ENCODE measurements around the gene USP7. TPM values are rescaled to one million over a fixed set of nuclear protein-coding genes. Genes with fewer than 3 reads are reported as not detected.
A peak's percentile ranks its signal among the peaks of the same experiment; 100 is the strongest.
"Not testable (repeated sequence)": the region's sequence is repeated elsewhere in the genome, so short reads cannot be mapped to it uniquely, and the experiment has no call there.

Gene USP7
- total RNA-seq, 1 donor from 2014 or later, result 57.2 TPM

DNA sequence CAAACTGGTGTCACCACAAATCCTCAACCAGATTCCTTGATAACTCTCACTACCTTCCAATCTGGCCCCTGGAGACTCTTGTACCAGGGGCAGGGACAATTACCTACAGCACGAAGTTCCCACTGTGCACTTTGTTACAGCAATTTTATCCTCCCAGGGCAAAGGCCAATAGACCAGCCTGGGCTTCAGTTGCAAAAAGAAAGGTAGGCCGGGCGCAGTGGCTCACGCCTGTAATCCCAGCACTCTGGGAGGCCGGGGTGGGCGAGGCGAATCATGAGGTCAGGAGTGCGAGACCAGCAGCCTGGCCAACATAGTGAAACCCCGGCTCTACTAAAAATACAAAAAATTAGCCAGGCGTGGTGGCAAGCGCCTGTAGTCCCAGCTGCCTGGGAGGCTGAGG lies 36.9 kb downstream of the USP7 start:
- DNase-seq (ENCODE audit: low read depth), result no peak

DNA sequence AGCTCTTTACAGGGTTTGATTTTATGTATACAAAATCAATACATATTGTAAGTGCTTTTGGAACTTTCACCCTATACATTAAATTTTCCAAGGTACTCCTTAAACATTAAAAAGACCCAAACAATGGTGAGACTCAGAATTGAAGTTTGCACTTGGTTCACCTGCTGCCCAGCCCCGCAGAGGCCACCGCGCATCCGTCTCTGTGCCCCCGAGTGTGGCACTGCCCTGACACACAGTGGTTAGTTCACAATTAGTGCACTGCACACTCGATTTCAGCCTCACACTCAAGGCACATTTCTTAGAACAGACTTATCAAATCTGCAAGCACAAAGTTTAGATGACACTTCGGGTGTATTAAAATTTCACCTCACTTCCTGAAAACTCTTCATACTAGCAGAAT lies 38.3 kb downstream of the USP7 start:
- DNase-seq (ENCODE audit: low read depth), result no peak

DNA sequence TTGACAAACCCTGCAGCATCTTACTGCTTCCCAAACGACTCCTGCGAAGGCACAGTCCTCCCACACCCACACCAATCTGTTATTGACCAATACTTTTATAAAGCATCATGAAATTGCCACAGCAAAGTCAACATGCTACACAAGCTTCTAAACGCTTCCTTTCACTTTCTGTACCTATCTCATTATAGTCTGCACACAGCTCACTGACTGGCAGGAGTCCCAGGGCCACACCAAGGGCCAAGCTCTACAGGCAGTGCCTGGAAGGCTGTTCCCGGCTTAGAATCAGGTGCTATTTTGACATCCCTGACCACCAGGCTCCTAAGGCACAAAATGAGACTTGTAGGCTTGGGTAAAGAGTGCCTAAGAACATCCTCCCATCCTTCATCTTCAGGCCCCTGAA lies 39.5 kb downstream of the USP7 start:
- no peak for DNase-seq (ENCODE audit: low read depth)

DNA sequence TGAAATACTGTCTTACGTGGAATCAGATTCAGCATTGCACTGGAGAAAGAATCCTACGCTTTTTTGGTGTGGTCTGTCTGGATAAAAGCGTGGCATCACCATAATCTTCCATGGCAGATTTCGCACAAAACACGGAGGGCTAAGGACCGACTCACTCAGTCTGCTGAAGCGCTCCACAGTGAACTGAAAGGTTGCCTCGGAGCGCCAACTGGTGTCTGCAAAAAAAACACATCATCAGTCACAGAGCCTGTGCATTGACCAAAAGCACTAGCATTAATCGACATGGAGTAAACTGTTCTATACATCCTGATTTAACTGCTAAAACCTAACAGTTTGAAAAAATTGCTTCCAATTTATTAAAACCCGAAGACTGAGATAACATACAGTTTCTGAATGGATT lies 40.5 kb downstream of the USP7 start:
- no peak for DNase-seq (ENCODE audit: low read depth)

DNA sequence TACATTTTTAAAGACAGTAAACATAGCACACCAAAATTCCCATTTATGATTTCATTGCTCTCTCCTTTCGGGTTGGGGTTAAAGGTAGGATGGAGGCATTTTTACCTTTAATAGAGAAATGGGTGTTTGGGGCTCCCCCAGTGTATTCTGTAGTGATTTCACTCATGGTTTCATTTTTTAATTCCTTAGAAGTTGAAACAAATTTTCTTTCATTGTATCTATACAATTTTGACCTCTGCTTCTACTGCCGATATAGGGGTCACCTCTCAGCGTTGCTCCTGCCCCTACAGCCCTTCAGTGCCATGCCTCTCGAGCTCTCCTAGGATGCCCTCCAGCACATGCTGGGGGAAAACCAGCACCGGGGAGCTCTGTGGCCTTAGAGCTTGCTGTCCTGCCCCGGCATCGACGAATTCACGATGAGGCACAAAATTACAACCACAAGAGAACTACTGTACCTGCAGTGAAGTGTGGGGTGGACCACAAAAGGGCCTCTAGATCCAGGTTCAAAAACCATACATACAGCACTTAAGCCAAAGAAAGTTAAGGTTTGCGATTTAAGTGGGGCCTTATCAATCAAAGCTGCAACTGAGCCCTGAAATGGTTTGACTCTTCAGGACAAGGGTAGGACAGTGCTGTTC lies 42.2 kb downstream of the USP7 start:
- DNase-seq (ENCODE audit: low read depth), result no peak

DNA sequence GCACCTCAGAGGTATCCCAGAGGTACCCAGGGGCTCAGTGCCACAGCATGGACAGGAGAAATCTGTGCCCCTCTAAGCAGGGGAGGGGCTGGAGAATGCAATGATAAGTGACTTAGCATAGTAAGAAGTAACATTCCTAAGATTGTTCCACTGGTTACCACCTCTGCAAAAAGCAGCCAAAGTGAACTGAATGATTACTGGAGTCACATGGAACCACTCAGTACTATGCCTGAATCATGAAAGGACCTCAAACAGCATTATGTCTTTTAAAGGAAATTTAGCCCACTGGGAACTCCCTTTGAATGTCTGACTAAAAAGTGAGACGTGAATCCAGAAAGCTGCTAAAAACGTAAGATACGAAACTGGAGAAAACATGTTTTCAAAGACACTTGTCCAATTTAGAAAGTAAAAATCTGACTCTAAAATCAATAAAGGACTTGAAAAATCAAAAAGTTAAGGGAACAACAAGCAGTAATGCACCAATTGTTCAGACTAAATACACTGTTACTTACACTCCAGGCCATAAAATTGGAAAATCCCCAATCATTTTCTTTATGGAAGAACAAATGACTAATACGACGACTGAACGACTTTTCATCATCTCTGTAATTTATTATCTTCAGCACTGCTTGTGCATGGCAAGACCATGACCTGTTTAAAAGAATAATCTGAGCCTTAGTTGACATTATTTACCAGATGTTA lies 42.9 kb downstream of the USP7 start:
- no peak for DNase-seq (ENCODE audit: low read depth)

DNA sequence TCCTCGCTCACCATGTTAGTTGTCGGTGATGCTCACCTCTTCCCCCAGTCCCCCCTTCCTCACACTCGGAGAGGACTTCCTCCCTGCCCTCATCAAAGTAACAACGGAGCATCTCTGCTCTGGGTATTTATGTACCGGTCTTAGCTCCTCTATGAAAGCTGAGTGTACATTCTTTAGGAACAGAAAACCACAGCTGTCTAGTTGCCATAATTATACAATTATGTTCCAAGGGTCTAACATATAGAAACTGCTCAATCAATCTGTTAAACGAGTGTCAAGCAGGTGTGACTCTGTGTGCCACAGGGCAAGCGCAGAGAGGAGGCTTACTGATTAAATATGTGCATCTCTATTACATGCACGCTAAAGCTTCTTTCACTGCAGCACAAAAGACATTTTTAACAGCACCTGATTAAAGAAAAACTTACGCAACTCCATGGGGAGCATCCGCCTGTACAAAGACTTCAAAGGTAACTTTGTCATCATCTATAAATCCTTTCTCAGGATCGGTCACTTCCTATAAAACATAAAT lies 43.7 kb downstream of the USP7 start:
- no peak for DNase-seq (ENCODE audit: low read depth)

DNA sequence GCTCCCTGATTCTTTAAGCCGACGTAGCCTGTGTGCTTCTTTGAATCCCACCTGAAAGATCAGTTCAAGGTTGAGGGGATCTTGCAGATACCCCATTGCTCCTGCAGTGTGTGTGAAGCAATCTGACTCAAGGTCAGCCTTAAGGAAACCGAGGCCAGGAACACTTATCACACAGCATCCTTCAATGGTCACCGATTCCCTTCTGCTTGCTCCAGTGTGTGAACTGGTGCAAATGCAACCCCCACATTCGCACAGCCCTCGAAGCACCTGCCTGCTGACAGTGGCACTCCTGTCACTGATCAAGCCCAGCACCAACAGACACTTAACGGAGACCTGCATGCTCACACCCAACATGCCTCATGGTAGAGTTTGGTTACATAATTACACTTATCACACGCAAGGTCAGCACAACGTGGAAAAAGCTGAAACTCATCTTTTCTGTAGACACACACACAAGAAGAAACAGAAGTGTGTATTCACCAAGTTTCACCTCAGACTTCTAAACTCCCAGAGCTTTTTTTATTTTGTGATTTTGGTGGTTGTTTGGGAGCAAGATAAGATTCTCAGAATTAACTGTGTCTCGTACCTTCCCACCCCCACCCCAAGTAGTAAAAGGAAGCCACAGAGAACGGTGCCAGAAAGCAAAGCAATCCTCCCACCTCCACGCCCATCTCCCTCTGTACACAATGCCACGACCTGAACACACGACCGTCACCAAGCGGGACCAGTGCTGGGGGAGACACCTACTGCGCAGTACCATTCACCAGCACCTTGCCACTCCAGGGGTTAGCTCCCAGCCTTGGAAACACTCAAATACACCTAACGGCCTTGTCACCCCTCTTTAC lies 44.4 kb downstream of the USP7 start:
- DNase-seq (ENCODE audit: low read depth), result no peak

DNA sequence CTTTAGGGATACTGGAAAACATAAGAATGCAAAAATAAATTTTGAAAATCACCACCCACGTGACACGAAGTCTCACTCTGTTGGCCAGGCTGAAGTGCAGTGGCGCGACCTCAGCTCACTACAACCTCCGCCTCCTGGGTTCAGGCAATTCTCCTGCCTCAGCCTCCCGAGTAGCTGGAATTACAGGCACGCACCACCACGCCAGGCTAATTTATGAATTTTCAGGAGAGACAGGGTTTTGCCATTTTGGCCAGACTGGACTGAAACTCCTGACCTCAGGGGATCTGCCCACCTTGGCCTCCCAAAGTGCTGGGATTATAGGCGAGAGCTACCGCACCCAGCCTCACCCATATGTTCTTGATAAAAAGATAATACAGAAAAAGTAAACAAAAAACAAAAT lies 46.4 kb downstream of the USP7 start:
- not testable (repeated sequence) for DNase-seq (ENCODE audit: low read depth)

DNA sequence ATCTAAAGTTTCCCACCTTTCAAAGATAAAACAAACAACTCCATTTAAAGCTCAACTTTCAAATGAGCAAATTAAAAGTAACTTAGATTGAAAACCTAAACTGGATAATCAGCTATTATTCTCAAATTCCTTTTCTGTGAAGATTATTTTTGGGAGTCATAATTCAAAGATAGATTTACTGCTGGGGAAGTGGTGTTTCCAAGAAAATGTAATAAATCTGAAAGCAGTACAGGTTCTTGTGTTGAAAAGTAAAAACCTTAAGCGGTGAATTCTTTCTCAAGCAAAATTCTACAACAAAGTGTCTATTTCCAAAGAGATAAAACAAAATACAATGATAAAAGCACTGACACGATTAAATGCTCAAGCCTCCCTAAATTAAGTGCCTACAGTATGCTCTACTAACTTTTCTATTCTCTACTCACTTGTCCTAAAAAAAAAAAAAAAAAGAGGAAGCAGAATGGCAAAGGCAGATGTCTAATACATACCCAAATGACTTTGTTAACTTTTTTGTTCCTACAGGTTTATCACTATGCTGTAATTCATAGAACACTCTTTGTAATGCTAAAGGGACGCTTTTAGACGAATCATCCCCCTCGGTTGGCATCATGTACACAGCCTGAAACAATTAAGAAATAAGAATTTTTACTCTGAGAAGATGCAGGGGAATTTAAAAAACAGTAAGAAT lies 47.0 kb downstream of the USP7 start:
- no peak for DNase-seq (ENCODE audit: low read depth)

DNA sequence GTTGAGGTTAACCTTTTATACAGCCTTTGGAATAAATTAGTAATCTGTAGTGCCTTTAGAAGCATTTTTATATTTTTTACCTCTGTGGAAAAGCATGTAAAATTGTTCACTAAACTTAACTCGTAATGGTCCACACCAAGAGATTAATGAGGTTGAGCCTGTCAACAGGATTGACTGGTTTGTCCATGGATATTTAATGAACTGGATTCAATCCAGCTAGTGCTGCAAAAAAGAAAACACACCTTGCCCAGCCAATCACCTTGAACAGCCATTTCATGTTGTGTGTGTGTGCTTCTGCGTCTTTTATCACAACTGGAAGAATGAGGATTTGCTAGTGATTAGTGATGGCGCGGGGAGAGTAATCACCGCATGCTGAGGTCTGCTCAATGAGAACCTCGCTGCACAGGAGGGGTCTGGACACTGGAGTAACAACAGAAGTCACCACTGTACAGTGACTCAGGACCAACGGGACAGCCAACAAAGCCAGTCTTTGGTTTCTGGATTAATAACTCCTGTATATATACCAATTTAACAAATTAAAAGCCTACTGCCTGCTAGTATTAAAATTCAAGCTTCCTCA lies 47.9 kb downstream of the USP7 start:
- no peak for DNase-seq (ENCODE audit: low read depth)

DNA sequence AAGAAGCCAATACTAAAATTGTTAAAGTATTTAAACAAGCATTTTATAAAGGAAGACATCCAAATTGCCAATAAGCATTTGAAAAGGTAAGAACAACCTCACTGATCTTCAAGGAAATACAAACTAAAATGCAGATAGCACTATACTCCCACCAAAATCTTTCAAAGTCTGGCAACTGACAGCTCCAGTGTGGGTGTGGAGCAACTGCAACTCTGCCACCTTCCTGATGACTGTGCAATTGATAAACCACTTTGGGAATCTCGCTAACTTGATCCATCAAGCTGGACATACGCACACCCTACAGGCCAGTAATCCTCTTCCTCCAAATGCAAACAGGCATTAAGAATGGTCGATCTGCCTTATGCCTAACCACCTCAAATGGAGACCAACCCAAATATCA lies 49.6 kb downstream of the USP7 start:
- no peak for DNase-seq (ENCODE audit: low read depth)

DNA sequence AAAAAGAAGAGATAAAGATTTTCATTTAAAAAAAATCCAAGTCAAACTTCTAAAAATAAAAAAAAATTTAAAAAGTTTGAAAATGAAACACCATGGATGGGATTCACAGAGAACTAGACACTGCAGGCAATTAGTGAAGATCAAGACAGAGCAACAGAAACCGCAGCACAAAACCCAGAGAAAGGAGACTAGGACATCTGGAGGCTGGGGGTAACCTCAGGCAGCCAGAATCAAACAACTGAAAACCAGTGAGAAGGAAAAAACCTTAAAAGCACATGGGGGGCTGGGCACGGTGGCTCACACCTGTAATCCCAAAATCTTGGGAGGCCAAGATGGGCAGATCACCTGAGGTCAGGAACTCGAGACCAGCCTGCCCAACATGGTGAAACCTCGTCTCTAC lies 50.9 kb downstream of the USP7 start:
- no peak for DNase-seq (ENCODE audit: low read depth)

DNA sequence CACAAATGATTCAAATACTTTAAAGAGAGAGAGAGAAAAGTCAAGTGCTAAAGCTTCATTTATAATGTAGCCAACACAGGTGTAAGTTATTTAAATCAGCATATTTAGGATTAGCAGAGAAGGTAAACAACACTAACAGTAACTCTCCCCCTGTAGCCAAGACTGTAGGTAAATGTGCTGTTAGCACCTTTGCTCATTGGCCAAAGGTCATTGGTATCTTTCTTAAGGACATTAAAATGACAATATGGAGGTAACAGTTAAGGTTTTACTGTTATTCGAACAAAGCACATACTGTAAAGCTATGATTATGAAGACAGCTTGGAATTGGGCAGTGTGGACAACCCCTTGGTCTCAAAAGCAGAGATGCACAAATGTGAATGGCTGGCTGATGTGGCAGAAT lies 52.9 kb downstream of the USP7 start:
- DNase-seq (ENCODE audit: low read depth), result no peak

DNA sequence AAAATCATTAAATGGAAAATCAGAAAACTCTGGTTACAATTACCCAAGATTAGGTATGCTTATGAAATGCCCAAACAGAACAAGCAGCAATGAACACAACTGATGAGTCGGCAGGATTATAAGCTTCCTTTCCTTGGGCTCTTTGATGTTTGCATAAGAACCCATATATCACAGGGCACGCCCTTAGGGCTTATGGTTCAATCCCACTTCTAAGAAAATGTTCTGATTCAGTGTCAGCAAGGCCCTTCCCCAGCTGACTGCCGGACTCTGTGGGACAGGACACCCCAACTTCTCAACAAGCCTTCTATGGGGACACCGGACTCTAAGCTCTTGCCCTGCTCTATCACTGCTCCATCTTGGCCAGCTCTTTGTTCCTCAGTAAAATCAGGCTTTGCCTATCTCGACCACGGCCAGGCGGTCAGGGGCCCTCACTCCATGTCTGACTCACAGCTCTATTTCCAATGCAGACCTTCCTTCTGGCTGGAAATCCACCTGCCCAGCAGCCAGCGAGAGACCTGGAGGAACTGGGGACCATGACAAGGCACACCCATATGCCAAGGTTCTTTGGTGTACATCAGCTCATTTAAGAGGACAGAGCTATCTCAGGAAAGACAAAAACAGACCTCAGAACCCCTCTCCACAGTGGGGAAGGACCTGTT lies 54.8 kb downstream of the USP7 start:
- DNase-seq (ENCODE audit: low read depth), result peak; percentile 26

DNA sequence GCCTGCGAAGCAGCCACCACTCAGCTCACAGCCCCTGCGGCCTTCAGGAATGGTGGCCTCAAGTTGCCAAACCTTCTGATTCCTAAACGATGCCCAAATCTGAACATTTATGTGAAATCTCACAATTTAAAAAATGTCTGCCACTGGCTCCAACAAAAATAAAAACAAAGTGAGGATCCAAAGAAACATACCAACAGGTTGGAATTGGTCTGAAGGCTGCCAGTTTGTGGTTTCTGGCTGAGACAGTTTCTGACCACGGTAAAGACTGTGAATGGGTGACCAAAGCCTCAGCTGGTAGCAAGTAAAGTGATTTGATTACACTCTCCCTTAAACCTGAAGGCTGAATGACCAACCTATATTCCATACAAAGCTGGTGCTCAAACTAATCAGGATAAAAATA lies 56.6 kb downstream of the USP7 start:
- peak; percentile 59 for DNase-seq (ENCODE audit: low read depth)

DNA sequence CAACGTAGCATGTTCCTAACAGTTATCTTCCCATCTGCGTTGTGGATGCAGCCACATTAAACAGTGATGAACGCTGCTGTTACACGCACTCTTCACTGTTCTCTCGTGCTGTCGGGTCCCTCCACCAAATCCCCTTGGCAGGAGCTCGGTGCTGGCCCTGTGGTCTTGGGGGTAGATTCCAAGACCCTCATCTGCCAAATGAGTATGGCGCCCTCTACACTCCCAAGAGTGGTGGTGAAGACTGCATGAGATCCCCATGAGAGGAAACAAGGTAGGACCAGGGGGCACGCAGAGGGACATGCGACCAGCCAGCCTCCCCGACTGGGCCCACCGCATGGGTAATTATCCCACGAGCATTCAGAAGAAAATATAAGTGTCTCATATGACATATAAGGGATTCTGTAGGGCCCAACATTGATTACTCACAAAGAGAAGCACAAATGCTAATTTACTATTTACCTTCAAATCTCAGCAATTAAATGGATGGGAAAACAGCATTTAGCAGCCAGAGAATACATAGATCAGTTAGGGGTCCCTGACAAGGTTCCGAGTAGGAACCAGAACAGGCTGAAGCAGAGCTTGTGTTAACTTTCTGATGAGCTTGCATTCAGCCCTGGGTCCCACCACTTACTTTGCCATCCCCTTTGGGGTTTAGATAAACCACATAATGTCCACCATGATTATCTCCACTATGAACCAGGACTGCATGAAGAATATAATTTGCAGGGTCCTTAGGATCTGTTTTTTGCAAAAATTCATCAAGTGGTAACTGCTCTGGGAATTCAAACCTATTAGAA lies 57.7 kb downstream of the USP7 start:
- no peak for DNase-seq (ENCODE audit: low read depth)

DNA sequence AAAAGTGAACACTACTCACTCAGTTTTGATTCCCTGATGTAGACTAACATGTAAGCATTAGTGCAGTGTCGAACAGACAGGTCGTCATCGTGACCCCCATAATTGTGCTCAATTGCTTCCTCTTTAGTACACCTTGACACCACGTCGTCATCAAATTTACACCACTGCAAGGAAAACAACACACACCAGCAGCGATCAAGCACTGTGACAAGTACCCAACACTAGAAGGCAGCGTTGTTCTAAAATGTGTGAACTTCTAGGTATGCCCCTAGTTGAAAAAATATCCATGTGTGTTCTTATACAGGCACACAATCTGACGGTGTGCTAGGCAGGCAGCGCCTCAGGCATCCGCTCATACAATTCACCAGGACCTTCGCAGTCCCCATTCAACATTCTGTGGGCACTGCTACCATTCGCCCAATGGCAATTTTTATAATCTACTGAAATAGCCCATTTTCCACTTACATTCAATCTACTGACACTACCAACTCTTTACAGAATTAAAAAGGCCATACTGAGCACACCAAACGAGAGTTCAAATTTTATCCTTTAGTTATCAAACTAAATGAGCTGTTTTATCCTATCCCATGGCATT lies 58.4 kb downstream of the USP7 start:
- no peak for DNase-seq (ENCODE audit: low read depth)

DNA sequence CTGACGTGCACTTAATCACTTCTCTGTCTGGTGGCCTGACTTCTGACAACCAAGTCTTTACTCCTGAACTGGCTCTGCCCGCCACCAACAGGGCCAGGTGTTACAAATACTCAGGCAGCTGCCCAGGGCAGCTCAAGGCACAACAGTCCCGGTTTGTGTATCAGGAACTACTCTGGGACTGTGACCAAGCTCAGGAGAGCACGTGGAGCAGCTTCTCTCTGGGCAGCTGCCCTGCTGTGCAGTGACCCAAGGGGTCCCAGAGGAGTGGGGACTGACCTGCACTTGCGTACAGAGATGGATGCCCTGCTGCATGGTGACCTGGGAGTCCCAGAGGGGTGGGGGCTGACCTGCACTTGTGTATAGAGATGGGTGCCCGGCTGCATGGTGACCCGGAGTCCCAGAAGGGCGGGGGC lies 59.7 kb downstream of the USP7 start:
- DNase-seq (ENCODE audit: low read depth), result no peak
